OCI-LY7 (cell line): Measurements from ENCODE around the gene NBPF20. TPM values are rescaled to one million over a fixed set of nuclear protein-coding genes. Genes with fewer than 3 reads are reported as not detected.
A peak's percentile ranks its signal among the peaks of the same experiment; 100 is the strongest.
"Not testable (repeated sequence)": the region's sequence is repeated elsewhere in the genome, so short reads cannot be mapped to it uniquely, and the experiment has no call there.

Experiments
- BruUV-seq: library from RNA; stranded (reverse); fragments of 400-500 nt; replicated peaks from 2 replicates; lab custom pipeline; 2021; lab: Mats Ljungman, UMichigan
- CTCF ChIA-PET: fragments of 300-600 bp; sonication (Branson Sonifier 250); formaldehyde crosslinking; loops from one replicate; lab custom pipeline; 2022; ENCODE audit warnings: antibody characterized with exemption; ENCODE audit not compliant: unreplicated experiment; lab: Charles Lee
- POLR2A ChIA-PET: fragments of 300-600 bp; sonication (Branson Sonifier 250); formaldehyde crosslinking; loops from one replicate; lab custom pipeline; 2022; ENCODE audit warnings: antibody characterized with exemption; lab: Charles Lee
- DNase-seq: peaks from one replicate; pipeline ENCODE4 v3.0.0-alpha.2; 2015; ENCODE audit warnings: low spot score
- H2AFZ ChIP-seq: fragments of 200-600 bp; sonication (generic), shearing (Covaris generic); 2 replicates; pipeline ENCODE4 v1.6.1; 2014; ENCODE audit warnings: mild to moderate bottlenecking, antibody characterized with exemption, low read length, moderate library complexity
- H3K27ac ChIP-seq: fragments of 200-600 bp; sonication (generic); 2 replicates; pipeline ENCODE4 v1.5.1; 2014; ENCODE audit warnings: mixed run types, low read depth, mild to moderate bottlenecking, moderate library complexity, low read length, inconsistent platforms; ENCODE audit not compliant: poor library complexity, severe bottlenecking
- H3K36me3 ChIP-seq: fragments of 200-600 bp; sonication (generic); 2 replicates; pipeline ENCODE4 v1.6.1; 2014; ENCODE audit warnings: mild to moderate bottlenecking, antibody characterized with exemption, low read length, moderate library complexity, mixed read lengths; ENCODE audit not compliant: insufficient read depth
- H3K4me1 ChIP-seq: fragments of 200-600 bp; sonication (generic); 2 replicates; pipeline ENCODE4 v1.5.1; 2014; ENCODE audit warnings: mild to moderate bottlenecking, low read length; ENCODE audit not compliant: insufficient read depth, poor library complexity, severe bottlenecking
- H3K4me2 ChIP-seq: fragments of 200-600 bp; sonication (generic); 2 replicates; pipeline ENCODE4 v1.6.1; 2014; ENCODE audit warnings: mild to moderate bottlenecking, low read length
- H3K4me3 ChIP-seq: fragments of 200-600 bp; sonication (generic); 2 replicates; pipeline ENCODE4 v1.5.1; 2014; ENCODE audit warnings: mild to moderate bottlenecking, low read depth, low read length; ENCODE audit not compliant: poor library complexity, severe bottlenecking
- H3K79me2 ChIP-seq: fragments of 200-600 bp; sonication (generic); 2 replicates; pipeline ENCODE4 v1.6.1; 2016; ENCODE audit warnings: low read depth, mild to moderate bottlenecking, low read length, moderate library complexity, mixed read lengths; ENCODE audit not compliant: insufficient read depth
- H3K9me2 ChIP-seq: fragments of 200-600 bp; sonication (generic); 2 replicates; pipeline ENCODE4 v1.6.1; 2016; ENCODE audit warnings: mild to moderate bottlenecking, low read length, mixed read lengths; ENCODE audit not compliant: insufficient read depth
- H3K9me3 ChIP-seq: fragments of 200-600 bp; sonication (generic); 2 replicates; pipeline ENCODE4 v1.6.1; 2014; ENCODE audit warnings: mild to moderate bottlenecking, mixed run types, low read length, mixed read lengths
- H4K20me1 ChIP-seq: fragments of 200-600 bp; sonication (generic); 2 replicates; pipeline ENCODE4 v1.6.1; 2014; ENCODE audit warnings: mild to moderate bottlenecking, antibody characterized with exemption, low read length, moderate library complexity, mixed read lengths; ENCODE audit not compliant: insufficient read depth
- intact Hi-C: fragments of 100-400 bp; cut with micrococcal nuclease; formaldehyde crosslinking; loops from one replicate; pipeline ENCODE4 v1.10.0; 2022; ENCODE audit not compliant: unreplicated experiment
- total RNA-seq, 2 experiments: library from RNA; depleted of rRNA in 1 of 2; stranded (reverse); fragments of >200 nt in 1 of 2; shearing (Covaris generic) in 1 of 2; gene quantifications; 2 replicates each; pipeline ENCODE4 v1.2.3, GENCODE V29; 2014 to 2022

Gene NBPF20
- total RNA-seq, 2 experiments from 2014 or later: 4.4 to 6.7 TPM

DNA sequence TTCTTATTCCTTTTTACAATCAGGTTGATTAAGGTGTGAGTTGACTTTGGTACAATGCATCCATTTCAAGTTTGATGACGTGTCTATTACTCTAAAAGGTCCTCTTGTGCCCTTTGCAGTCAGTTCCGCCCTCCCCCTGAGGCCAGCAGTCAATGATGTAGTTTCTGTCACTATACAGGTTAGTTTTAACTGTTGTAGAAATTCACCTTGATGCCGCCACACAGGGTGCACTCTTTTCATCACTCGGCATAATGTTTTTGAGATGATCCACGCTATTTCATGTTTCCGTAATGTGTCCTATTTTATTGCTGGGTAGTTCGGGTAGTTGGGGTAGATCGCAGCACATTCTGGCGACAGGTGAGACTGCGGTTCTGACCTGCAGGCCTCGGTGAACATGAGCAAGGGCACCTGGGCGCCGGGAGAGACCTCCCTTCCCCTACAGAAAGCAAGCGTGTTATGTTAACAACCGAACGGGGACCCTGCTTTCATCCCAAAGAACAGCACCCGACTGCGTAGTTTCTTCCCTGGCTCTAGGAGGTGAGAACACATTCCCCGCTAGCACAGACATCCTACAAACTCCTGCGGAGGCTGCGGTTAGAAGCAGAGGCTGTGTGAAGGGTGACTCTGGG, 39.4 kb upstream of the NBPF20 start:
- H2AFZ ChIP-seq, BruUV-seq, H3K36me3 ChIP-seq, H3K9me2 ChIP-seq, H3K79me2 ChIP-seq, H3K9me3 ChIP-seq, DNase-seq, CTCF ChIA-PET, intact Hi-C loops, H3K4me1 ChIP-seq, H4K20me1 ChIP-seq: not testable (repeated sequence)
- POLR2A ChIA-PET: interaction anchor here (0.6 to 0.9 kb wide), 3 partner anchors 184 to 582 kb away, joined by 3 to 5 read pairs (median 3); no protein-coding TSS in a partner anchor
- Histone ChIP-seq H3K4me3 (peak overlapping the region; percentile 49), H3K27ac (peak overlapping the region; percentile 28), H3K4me2 (peak overlapping the region; percentile 52)

GRCh38 chr1:145464017-145464416, 38.6 kb upstream of the NBPF20 start:
- POLR2A ChIA-PET, H3K36me3 ChIP-seq, BruUV-seq: not testable (repeated sequence)

DNA sequence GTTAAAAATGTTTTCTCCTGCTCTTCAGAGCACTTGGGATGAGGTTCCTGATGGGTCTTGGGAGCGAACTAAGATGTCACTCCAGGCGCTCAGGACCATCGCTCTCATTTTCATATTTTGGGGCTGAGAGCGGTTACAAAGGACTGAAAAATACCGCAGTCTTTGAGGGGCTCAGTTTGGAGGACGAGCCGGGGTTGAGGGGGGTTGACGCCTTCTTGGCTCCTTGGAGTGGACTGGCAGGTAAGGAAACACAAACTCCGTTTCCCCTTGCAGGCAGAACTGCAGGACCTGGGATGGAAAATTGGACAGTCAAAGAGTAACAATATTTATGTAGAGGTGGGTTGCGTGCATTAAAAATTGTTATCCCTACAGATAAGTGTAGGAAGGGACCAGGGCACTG, 35.3 kb upstream of the NBPF20 start:
- intact Hi-C loops, BruUV-seq, H3K4me1 ChIP-seq, H3K4me2 ChIP-seq, H3K36me3 ChIP-seq, H3K4me3 ChIP-seq, H3K27ac ChIP-seq, POLR2A ChIA-PET, CTCF ChIA-PET, H3K79me2 ChIP-seq, H3K9me2 ChIP-seq, DNase-seq, H3K9me3 ChIP-seq, H2AFZ ChIP-seq, H4K20me1 ChIP-seq: not testable (repeated sequence)

More at GRCh38 chr1:145464017-145464416, 38.6 kb upstream of the NBPF20 start:
- H3K9me3 ChIP-seq, H3K79me2 ChIP-seq, H3K4me1 ChIP-seq, H3K27ac ChIP-seq, H4K20me1 ChIP-seq, H3K4me3 ChIP-seq, H2AFZ ChIP-seq, H3K4me2 ChIP-seq, H3K9me2 ChIP-seq, intact Hi-C loops, DNase-seq, CTCF ChIA-PET: not testable (repeated sequence)

GRCh38 chr1:145460048-145460447, 34.6 kb upstream of the NBPF20 start:
- CTCF ChIA-PET, H3K4me2 ChIP-seq, BruUV-seq, intact Hi-C loops, H2AFZ ChIP-seq, H3K4me3 ChIP-seq, H3K27ac ChIP-seq, DNase-seq, H4K20me1 ChIP-seq, H3K4me1 ChIP-seq, H3K79me2 ChIP-seq, H3K9me3 ChIP-seq, H3K9me2 ChIP-seq, H3K36me3 ChIP-seq, POLR2A ChIA-PET: not testable (repeated sequence)

DNA sequence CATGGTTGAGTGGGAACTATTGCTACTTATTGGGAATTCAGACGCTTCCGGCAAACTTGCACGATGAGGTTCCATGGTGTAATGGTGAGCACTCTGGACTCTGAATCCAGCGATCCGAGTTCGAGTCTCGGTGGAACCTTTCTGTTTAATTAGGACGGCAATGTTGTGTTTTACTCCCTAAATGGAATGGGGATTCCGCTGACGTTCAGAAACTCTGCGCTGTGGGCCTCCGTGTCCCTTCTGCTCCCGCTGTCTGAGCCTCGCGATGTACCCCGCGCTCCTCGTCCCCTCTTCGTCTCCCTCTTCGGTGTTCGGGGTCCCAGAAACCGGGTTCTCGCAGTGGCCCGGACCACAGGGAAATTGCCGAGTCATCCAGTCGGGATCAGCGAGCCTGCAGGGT, 34.2 kb upstream of the NBPF20 start:
- H3K9me3 ChIP-seq, H3K36me3 ChIP-seq, H3K4me3 ChIP-seq, CTCF ChIA-PET, H3K4me1 ChIP-seq, H3K4me2 ChIP-seq, H3K79me2 ChIP-seq, H2AFZ ChIP-seq, POLR2A ChIA-PET, H3K9me2 ChIP-seq, intact Hi-C loops, H4K20me1 ChIP-seq, H3K27ac ChIP-seq, DNase-seq, BruUV-seq: not testable (repeated sequence)

- CTCF ChIA-PET, H2AFZ ChIP-seq, BruUV-seq, DNase-seq, H4K20me1 ChIP-seq, H3K36me3 ChIP-seq, H3K4me2 ChIP-seq, H3K9me2 ChIP-seq, intact Hi-C loops, H3K4me3 ChIP-seq, H3K4me1 ChIP-seq, H3K79me2 ChIP-seq, H3K27ac ChIP-seq, H3K9me3 ChIP-seq, POLR2A ChIA-PET: not testable (repeated sequence)
These were observed 33.7 kb upstream of the NBPF20 start for GRCh38 chr1:145459063-145459462.
